Fibroblast of gingiva (primary cell): ENCODE data around the gene MTX2.
A peak's percentile ranks its signal among the peaks of the same experiment; 100 is the strongest.
"Not testable (repeated sequence)": the region's sequence is repeated elsewhere in the genome, so short reads cannot be mapped to it uniquely, and the experiment has no call there.

Experiments
- DNase-seq: peaks from one replicate; pipeline ENCODE4 v3.0.0-alpha.2; 2011; ENCODE audit warnings: low read depth

MTX2 gene

DNA sequence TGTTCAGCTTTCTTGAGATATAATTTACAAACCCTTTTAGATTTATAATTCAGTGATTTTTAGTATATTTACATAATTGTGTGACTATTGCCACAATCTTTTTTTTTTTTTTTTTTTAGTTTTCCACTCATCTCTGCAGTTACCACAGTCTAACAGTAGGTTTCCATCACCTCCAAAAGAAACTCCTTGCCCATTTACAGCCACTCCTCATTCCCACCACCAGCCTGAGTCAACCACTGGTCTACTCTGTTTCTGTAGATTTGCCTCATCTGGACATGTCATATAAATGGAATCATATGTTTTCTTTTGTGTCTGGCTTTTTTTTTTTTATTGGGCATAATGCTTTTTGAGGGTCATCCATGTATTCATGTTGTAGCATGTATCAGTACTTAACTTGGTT, 16.1 kb downstream of the MTX2 start:
- DNase-seq, result no peak

DNA sequence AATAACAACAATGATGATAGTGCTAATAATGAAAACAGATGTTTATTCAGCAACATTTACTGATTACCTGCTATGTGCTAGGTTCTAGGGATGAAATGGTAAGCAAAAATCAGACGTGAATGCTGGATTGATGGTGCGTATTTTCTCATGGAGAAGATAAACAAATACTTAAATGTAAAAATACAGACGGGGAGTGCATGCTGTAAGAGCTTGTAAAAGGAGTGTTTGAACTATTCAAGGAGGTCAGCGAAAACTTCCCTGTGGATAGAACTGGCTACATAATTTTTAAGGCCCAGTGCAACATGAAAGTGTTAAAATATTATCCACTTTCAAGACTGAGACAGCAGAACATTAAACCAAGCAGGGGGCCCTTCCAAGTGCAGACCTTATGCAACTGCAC, 22.1 kb downstream of the MTX2 start:
- DNase-seq, result no peak

DNA sequence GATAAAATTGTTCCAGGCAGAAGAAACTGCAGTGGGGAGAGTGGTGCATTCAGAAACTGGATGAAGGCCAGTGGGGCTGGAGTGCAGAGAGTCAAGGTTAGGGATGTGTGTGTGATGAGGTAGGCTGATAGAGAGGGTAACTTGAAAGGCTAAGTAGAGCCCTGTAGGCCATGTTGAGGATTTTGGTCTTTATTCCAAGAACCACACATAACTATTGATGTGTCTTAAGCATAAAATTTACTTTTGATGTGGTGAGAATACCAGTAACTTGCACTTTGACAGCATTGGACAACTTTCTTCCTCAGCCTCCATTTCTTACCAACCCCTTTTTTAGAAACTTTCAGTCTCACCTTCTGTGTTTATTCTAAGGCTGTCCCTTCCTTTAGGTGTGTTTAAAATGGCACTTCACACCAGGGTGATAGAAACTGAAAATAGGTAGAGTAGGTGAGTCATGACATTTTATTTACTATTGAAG, 22.6 kb downstream of the MTX2 start:
- DNase-seq, result no peak

DNA sequence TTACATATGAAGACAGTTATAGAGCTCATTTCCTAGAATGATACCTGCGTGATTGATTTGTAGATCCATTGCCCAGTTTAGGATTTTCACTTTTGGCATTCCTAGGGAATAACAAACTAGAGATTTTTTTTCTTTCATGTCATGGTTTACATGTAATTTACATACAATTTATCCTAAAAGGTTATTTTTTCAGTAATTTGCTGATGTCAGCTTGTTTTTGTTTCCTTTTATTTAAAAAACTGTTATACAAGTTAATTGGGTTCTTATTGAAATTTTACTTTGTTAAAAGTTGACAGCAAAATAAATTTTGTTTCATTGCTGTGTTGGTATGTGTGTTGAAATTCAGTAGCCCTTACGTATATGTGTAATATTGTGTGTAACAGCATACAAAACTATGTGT, 23.4 kb downstream of the MTX2 start:
- DNase-seq, result no peak

DNA sequence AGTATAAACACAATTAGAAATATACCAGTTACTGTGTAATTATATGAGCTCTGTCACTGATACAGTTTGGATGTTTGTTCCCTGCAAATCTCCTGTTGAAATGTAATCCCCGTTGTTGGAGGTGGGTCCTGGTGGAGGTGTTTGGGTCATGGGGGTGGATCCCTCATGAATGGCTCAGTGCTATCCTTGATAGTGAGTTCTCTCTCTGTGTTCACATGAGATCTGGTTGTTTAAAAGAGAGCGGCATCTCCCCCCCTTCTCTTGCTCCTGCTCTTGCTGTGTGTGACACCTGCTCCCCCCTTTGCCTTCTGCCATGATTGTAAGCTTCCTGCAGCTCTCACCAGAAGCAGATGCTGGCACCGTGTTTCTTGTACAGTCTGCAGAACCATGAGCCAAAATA, 24.1 kb downstream of the MTX2 start:
- DNase-seq, result no peak

DNA sequence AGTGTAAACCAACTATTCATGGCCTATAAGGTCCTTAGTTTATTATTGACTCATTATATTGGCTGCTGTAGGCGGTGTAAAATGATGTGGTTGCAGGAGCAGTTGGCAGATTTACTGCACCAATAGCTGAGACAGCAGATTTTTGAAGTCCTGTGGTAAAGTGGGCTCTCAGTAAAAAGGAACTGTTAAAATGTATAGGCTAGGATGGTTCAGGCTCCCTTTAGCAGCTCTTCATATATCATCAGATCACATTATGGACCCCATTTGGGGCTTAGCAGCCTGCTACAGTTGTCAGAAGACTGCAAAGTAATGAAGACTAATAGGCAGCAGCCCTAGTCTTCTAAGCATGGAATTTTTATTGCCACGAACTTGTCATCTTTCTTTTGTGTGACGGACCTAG, 27.8 kb downstream of the MTX2 start:
- no peak for DNase-seq

DNA sequence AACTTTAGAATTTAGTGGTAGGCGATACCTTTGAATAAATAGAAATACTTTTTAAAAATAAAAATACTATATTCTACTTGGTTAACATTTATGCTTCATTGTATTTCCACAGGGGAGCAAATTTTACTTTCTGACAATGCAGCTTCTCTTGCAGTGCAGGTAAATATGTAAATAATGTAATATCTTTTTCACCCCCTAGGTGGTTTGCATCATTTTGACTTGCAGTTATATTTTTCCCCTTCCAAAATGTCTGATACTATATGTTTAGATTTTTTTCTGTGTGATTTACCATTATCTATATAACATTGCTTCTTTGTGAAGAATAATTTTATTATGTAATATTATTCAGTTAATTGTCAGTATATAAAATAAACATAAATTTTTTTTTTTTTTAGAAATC, 28.5 kb downstream of the MTX2 start:
- DNase-seq, result no peak

DNA sequence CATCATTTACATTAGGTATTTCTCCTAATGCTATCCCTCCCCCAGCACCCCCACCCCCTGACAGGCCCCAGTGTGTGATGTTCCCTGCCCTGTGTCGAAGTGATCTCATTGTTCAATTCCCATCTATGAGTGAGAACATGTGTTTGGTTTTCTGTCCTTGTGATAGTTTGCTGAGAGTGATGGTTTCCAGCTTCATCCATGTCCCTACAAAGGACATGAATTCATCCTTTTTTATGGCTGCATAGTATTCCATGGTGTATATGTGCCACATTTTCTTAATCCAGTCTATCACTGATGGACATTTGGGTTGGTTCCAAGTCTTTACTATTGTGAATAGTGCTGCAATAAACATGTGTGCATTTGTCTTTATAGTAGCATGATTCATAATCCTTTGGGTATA, 36.8 kb downstream of the MTX2 start:
- not testable (repeated sequence) for DNase-seq

DNA sequence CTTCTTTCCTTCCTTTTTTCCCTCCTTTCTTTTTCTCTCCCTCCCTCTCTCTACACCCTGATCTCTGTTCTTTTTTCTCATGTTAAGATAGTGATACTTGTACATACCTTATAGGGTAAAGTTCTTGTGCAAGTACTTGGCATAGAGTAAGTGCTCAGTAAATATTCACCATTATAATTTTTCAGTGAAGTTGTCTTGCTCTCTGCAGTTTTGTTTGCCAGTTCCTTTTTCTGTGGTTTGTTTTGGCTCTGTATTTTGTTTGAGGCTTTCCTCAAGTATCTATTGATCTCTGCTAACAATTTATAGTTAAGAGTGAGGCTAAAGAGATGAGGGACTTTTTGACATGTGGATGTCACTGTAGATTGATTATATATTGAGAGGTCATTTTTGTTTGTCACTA, 48.0 kb downstream of the MTX2 start:
- DNase-seq, result peak; percentile 7

DNA sequence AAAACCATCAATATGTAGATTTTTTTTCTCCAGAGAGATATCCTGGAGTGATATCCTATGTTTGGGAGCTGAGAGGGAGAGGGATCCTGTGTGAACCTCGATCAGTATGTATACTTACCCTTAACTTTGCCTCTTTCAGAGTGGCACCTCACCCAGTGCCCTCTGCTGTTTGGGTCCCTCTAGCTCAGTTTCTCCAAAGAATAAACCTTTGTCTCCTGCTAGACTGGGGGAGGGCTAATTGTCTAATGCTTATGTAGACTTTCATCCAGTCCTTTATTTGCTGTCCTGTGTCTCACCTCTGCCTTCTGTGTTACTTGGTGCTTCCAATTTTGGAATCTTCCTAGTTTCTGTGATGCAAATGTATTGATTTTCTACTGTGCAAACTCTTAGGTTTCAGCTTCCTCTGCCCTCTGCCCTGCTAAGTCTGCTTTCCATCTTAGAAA, 48.4 kb downstream of the MTX2 start:
- DNase-seq, result no peak

DNA sequence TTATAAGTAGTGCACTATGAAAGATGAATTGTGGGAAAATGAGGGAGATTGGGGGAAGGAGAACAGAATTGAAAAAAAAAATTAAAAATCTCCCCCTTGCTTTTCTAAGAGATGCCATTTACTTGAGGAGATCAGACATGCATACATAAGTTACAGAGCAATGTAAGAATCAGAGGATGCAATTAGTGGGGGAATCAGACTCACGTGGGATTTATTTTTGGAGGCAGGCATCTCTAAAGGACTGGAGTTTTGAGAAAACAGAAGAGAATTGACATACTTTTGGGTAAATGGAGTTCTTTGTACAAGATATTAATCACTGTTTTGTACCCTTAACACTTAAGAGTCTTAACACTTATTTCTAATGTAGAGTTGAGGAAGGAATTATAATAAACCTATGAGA, 52.7 kb downstream of the MTX2 start:
- DNase-seq, result no peak

DNA sequence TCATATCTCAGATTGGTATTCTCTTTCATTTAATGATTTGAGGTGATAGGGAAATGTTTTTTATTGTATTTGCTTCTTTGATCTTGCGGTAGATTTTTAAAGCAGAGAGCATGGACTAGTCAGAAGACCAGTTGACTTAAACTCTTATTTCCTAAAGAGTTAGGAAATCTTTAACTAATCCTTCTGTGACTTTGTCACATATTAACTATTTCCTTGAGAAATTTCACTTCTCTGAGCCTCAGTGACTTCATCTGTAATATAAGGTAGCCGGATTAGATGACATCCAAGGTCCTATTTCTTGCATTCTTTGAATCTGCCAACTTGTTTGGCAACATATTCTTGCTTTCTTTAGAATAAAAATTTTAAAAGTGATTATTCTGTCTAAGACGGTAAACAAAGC, 55.6 kb downstream of the MTX2 start:
- DNase-seq, result no peak

DNA sequence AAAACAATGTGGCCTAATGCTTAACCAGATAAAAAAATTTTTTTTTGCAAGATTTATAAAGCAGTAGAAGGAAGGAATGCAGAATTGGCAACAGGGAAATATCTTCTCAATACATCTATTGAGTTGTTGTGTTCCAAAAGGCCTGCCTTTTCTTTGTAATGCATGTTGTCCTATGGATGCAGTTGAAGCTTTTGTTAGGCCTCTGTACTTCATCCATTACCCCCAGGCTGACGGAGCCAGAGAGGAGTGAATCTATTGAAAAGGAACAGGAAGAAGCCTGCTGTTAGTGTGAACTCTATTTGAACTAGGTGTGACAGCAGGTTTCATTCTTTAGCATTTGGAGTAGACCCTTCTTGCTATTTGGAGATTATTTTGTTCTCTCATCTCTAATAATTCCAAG, 56.5 kb downstream of the MTX2 start:
- no peak for DNase-seq

DNA sequence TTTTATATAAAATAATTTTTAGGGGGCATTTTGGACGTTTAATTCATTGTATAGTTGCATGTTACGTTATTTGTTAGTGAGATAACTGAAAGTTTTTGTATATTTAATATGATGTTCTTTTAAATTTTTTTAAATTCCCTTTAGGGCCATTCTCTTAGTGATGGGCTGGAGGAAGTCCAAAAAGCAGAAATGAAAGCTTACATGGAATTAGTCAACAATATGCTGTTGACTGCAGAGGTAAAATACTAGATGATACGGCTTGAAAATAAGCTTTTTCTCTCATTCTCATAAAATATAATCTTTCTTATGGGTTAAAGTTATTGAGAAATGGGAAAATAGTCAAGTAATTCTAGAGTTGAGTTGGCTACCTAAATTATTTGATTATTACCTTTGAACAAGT, 58.9 kb downstream of the MTX2 start:
- DNase-seq, result no peak

DNA sequence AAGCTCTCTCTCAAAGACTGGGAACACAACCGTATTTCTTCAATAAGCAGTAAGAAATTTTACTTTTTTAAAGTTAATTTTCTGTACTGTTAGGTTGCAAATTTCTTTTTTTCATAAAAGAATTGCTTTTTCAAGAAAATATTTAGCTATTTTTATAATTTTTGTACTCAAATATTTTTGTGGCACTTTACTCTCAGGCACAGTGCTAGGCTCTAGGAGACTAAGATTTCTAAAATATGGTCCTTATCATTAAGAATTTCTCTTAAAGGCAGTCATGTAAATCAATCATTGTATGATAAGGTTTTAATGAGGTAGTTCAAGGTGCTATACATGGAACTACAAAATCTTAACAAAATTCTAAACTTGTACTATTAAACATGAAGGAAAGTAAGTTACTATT, 61.4 kb downstream of the MTX2 start:
- no peak for DNase-seq

DNA sequence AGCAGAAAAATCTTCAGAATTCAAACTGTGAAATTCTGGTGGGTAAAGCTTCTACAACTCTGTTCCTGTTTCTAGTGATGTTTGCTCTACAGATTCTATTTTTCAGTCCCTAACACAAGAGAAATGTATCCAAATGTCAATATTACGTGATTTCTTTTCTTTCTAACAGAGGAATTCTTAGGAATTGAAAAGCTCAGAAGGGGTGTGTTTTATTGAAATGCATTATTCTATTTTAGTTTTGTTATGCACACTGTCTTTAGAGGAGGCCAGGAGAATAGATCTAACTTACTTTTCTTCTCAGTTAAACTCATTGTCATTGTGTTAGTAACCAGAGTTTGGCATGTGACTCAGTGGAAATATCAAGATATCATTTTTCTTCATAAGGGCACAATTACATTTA, 62.4 kb downstream of the MTX2 start:
- no peak for DNase-seq

DNA sequence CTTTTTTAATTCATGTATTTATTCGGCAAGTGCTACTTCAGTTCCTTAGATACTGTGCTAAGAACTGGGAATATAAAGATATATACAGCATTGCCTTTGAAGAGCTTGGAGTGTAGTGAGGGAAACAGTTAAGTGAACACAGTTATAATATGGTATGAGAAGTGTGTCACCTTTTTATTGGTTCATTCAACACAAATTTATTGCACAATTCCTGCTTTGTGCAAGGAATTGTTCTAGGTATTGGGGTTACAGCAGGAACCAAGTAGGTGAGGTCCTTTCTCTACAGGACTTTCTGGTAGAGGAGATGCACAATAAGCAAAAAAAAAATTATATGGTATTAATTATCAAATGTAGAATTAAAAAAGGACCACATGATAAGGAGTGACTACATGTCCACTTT, 65.5 kb downstream of the MTX2 start:
- DNase-seq, result no peak

DNA sequence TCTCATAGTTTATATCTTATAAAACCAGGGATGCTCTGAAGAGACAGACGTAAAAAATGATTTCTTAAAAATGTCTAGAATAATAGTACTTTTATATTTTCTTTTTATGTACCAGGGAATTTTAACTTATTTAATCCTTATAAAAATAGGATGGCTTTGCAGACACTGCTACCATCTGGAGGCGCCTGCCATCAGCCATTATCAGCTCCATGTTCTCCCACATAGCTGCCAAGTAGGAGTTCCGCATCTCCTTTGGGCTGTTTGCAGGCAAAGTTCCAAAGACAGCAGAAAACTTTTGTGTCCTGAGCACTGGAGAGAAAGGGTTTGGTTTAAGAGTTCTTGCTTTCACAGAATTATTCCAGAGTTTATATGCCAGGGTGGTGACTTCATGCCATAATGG, 69.2 kb downstream of the MTX2 start:
- DNase-seq, result no peak

DNA sequence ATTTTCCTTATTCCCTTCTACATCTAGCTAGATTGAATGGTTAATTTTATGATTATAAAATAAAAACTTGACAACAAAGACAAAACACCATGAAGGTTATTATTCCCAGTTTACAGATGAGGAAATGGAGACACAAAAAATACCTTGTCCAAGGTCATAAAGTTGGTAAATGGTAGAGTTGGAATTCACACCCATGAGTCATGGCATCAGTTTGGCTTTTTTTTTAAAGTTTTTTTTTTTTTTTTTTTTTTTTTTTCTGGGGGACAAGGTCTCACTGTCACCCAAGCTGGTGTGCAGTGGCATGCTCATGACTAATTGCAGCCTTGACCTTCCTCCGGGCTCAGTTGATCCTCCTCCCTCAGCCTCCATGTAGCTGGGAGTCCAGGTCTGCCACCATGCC, 70.0 kb downstream of the MTX2 start:
- DNase-seq, result no peak

DNA sequence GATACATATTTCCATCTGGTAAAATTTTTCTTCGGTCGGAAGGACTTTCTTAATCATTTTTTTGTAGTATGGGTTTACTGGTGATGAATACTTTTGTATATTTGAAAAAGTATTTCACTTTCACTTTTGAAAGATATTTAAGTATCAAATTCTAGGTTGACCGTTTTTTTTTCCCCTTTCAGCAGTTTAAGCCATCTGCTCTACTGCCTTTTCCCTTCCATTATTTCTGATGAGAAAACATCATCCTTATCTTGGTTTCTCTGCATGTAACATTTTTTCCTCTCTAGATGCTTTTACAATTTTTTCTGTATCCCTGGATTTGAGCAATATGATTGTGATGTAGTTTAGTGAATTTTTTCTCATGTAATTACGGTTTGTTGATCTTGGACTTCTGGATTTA, 87.0 kb downstream of the MTX2 start:
- DNase-seq, result no peak

DNA sequence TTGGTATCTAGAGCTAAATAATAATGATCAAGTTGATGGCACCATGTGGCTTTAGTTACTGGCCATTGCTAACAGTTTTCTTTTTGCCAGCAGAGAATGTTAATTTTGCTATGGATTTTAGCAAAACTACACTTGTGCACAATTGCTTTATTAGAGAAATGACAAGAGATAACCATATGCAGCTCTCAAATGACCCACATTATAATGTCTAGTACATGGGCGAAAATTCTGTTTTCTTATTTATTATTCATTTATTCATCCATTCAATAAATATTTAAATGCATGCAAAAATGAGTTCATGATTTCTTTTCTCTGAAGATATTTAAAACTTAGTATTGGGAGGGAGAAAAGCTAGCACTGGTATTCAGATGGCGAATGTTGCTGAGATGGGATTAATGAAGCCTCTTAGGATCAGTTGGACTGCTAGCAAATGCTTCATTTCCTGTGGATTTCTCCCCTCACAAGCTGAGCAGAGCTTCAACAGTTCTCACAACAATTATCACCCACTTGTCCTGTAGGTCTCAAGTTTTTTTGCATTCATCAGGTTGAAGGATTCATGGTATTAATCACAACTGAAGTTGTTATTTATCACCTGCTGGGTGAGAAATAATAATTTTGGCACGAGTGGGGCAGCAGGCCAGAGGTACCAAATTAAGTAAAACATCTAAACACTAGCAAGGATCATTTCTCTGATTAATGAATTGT, 95.2 kb downstream of the MTX2 start:
- no peak for DNase-seq

DNA sequence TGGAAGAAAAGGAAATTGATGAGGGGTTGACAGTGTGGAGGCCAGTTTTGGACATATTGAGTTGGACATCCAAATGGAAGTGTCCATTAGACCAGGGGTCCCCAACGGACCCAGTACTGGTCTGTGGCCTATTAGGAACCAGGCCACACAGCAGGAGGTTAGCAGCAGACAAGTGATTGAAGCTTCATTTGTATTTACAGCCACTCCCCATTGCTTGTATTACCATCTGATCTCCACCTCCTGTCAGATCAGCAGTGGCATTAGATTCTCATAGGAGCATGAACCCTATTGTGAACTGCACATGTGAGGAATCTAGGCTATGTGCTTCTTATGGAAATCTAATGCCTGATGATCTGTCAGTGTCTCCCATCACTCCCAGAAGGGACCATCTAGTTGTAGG, 99.1 kb downstream of the MTX2 start:
- DNase-seq, result no peak

DNA sequence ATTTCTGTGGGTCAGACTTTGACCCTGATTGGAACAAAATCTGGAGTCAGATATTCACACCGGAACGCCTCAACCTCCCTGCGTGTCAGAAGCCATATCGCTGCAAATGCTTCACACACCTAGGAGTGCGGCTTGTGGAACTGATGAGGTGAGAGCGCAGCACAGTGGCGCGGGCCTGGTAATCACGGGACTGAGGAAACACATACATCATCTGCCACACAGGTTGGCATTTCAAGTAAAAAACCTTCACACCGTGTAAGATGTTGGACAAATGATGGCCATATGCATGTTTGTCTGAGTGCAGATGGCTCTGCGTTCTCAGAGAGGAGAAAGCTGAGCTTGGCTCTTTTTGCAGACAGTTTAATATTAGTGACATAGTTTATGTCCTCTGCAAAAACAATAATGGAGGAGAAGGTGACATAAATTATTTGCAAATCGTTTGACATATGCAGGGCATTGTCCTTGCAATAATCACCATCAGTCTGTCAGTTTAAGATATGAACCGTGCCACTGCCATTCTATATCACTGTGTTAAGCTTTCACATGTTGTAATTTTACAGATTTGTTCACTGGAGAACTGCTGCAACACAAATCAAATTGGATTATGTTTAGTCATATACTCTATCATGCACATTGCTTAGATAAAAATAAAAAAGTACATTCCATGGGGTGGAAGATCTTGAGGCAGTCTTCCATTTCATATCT, 101.4 kb downstream of the MTX2 start:
- DNase-seq, result no peak

DNA sequence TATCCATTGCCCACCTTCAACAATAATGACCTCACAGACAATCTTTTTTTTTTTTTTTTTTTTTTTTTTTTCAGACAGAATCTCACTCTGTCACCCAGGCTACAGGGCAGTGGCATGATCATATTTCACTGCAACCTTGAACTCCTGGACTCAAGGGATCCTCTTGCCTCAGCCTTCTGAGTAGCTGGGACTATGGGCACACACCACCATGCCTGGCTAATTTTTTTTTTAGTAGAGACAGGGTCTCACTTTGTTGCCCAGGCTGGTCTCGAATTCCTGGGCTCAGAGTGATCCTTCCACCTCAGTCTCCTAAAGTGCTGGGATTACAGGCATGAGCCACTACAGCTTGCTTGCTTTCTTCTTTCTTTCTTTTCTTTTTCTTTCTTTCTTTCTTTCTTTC, 103.9 kb downstream of the MTX2 start:
- DNase-seq, result not testable (repeated sequence)
